GM12872 (cell line): Measurements from ENCODE around the gene DNAJC13.

Source experiments
- TF ChIP-seq, protein P1 (sequence below): IDR thresholded peaks from 3 replicates; pipeline ENCODE4 v1.5.1; 2011; ENCODE audit warnings: low read depth, mild to moderate bottlenecking, low read length, moderate library complexity; ENCODE audit not compliant: insufficient read depth

Gene DNAJC13

GRCh38 chr3:132568422-132568821, 151.1 kb downstream of the DNAJC13 start:
- TF ChIP-seq, protein P1, sequence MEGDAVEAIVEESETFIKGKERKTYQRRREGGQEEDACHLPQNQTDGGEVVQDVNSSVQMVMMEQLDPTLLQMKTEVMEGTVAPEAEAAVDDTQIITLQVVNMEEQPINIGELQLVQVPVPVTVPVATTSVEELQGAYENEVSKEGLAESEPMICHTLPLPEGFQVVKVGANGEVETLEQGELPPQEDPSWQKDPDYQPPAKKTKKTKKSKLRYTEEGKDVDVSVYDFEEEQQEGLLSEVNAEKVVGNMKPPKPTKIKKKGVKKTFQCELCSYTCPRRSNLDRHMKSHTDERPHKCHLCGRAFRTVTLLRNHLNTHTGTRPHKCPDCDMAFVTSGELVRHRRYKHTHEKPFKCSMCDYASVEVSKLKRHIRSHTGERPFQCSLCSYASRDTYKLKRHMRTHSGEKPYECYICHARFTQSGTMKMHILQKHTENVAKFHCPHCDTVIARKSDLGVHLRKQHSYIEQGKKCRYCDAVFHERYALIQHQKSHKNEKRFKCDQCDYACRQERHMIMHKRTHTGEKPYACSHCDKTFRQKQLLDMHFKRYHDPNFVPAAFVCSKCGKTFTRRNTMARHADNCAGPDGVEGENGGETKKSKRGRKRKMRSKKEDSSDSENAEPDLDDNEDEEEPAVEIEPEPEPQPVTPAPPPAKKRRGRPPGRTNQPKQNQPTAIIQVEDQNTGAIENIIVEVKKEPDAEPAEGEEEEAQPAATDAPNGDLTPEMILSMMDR, result no peak

DNA sequence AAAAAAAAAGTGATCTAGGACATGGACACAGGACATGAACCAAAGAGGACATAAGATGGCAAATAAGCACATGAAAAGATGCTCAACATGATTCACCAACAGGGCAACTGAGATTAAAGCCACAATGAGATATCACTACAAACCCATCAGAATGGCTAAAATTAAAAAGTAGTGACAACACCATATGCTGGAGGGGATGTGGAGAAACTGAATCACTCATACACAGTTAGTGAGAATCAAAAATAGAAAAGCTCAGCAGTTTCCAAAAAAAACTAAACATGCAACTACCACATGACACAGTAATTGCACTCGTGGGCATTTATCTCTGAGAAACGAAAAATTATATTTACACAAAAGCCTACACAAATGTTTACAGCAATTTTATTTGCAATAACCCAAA, 151.9 kb downstream of the DNAJC13 start:
- TF ChIP-seq, protein P1, result no peak

DNA sequence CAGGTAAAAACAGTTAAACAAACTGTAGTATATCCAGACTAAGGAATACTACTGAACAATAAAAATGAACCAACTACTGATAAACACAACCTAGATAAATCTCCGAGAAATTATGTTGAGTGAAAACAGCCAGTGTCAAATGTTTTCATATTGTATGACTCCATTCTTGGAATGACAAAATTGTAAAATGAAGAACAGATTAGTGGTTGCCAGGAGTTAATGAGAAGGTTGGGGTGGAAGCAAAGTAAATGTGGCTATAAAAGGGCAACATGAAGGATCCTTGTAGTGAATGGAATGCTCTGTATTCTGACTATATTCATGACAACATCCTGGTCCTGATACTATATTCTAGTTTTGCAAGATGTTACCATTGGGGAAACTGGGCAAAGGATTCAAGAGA, 152.3 kb downstream of the DNAJC13 start:
- TF ChIP-seq, protein P1, result no peak

GRCh38 chr3:132570016-132570415, 152.7 kb downstream of the DNAJC13 start:
- TF ChIP-seq, protein P1, result no peak

- TF ChIP-seq, protein P1, result no peak
These were observed 156.5 kb downstream of the DNAJC13 start for GRCh38 chr3:132573797-132574211.

GRCh38 chr3:132587401-132587800, 170.1 kb downstream of the DNAJC13 start:
- TF ChIP-seq, protein P1, result no peak
